Measurements from ENCODE around the gene PCDHGA2.
"Not testable (repeated sequence)": the region's sequence is repeated elsewhere in the genome, so short reads cannot be mapped to it uniquely, and the experiment has no call there.

The PCDHGA2 gene

DNA sequence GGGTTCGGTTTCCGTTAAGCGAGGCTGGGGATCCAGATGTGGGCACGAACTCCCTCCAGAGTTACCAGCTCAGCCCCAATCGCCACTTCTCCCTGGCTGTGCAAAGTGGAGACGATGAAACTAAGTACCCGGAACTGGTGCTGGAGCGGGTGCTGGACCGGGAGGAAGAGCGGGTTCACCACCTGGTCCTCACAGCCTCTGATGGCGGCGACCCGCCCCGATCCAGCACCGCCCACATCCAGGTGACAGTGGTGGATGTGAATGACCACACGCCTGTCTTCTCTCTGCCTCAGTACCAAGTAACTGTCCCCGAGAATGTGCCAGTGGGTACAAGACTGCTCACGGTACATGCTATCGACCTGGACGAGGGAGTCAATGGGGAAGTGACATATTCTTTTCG, 44.8 kb downstream of the PCDHGA2 start:
- DNase-seq: no peak

DNA sequence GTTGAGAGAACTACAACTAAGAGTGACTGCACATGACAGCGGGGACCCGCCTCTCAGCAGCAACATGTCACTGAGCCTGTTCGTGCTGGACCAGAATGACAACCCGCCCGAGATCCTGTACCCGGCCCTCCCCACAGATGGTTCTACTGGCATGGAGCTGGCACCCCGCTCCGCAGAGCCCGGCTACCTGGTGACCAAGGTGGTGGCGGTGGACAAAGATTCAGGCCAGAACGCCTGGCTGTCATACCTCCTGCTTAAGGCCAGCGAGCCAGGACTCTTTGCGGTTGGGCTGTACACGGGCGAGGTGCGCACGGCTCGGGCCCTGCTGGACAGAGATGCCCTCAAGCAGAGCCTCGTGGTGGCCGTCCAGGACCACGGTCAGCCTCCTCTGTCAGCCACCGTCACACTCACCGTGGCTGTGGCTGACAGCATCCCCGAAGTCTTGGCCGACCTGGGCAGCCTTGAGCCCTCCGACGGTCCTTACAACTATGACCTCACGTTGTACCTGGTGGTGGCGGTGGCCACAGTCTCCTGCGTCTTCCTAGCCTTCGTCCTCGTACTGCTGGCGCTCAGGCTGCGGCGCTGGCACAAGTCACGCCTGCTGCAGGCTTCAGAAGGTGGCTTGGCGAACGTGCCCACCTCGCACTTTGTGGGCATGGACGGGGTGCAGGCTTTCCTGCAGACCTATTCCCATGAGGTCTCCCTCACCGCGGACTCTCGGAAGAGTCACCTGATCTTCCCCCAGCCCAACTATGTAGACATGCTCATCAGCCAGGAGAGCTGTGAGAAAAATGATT, 46.1 kb downstream of the PCDHGA2 start:
- no peak for DNase-seq

DNA sequence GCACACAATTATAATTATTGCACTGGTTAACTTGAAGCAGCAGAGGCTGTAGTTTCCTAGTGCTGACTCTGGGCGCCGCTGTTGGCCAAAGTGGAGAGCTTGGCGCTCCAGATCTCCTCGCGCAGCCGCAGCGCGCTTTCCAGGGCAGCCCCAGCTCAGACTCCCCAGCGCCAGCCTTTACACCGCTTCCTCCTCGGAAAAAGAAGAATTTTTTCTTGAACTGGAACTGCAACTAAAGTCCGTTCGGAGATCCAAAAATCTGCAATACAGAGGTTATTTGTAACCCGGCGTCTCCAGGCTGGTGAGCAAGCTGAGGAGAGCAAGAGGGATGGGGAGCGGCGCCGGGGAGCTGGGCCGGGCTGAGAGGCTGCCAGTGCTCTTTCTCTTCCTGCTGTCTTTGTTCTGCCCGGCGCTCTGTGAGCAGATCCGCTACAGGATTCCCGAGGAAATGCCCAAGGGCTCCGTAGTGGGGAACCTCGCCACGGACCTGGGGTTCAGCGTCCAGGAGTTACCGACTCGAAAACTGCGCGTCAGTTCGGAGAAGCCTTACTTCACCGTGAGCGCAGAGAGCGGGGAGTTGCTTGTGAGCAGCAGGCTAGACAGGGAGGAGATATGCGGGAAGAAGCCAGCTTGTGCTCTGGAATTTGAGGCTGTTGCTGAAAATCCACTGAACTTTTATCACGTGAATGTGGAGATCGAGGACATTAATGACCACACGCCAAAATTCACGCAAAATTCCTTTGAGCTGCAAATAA, 49.2 kb downstream of the PCDHGA2 start, which contains the start of gene PCDHGB4:
TSS of gene PCDHGB4 (plus strand) at position 142 of the 755 bp plus-strand sequence. CDS start at position 329, 187 bp downstream.
- DNase-seq: not testable (repeated sequence)

DNA sequence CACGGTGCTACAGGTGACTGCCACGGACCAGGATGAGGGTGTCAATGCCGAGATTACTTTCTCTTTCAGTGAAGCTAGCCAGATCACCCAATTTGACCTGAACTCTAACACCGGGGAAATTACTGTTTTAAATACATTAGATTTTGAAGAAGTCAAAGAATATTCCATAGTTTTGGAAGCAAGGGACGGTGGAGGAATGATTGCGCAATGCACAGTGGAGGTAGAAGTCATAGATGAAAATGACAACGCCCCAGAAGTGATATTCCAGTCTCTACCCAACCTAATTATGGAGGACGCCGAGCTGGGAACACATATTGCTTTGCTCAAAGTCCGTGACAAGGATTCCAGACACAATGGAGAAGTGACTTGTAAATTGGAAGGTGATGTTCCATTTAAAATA, 50.1 kb downstream of the PCDHGA2 start:
- DNase-seq: no peak

DNA sequence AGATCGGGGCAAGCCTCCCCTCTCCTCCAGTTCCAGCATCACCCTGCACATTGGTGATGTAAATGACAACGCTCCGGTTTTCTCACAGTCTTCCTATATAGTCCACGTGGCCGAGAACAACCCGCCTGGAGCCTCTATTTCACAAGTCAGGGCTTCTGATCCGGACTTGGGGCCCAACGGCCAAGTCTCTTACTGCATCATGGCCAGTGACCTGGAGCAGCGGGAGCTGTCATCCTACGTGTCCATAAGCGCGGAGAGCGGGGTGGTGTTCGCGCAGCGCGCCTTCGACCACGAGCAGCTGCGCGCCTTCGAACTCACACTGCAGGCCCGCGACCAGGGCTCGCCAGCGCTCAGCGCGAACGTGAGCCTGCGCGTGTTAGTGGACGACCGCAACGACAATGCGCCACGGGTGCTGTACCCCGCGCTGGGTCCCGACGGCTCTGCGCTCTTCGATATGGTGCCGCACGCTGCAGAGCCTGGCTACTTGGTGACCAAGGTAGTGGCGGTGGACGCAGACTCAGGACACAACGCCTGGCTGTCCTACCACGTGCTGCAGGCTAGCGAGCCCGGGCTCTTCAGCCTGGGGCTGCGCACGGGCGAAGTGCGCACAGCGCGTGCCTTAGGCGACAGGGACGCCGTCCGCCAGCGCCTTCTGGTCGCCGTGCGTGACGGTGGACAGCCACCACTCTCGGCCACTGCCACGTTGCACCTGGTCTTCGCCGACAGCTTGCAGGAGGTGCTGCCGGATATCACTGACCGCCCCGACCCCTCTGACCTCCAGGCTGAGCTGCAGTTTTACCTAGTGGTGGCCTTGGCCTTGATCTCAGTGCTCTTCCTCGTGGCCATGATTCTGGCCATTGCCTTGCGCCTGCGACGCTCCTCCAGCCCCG, 50.8 kb downstream of the PCDHGA2 start:
- DNase-seq: no peak

DNA sequence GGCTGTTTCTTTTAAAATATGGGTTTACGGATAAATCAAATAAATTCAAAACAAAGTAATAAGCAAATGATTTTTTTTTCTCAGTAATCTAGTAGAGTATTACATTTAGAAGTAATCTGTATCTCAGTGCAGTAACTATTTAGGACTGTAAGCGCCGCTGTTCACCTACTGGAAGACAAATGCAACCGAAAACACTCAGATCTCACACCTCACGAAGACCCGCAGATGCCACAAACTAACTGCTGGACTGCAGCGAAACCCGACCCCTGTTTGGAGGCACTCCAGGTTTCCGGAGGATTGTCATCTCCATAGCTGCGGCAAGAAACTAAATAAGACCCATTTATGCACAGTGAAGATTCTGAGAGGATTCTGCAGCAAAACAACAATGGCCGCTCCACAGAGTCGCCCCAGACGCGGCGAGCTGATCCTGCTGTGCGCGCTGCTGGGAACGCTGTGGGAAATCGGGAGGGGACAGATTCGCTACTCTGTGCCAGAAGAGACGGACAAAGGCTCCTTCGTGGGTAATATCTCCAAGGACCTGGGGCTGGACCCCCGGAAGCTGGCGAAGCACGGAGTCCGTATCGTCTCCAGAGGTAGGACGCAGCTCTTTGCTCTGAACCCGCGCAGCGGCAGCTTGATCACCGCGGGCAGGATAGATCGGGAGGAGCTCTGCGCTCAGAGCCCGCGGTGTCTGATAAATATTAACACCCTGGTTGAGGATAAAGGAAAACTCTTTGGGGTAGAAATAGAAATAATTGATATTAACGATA, 54.1 kb downstream of the PCDHGA2 start, which contains the start of gene PCDHGA8:
TSS of gene PCDHGA8 (plus strand) at position 205 of the 770 bp plus-strand sequence. CDS start at position 386, 181 bp downstream.
- DNase-seq: no peak
